Activated CD8-positive, alpha-beta memory T cell treated with anti-CD3 and anti-CD28 coated beads for 4 hours (primary cell): Measurements from ENCODE around the gene TMEM61.
"Not testable (repeated sequence)": the region's sequence is repeated elsewhere in the genome, so short reads cannot be mapped to it uniquely, and the experiment has no call there.

Experiments used
- DNase-seq, 2 donors: peaks; one replicate each; pipeline ENCODE4 v3.0.0-alpha.2; 2020; ENCODE audit warnings: low read depth in 2 of 2

TMEM61 gene

GRCh38 chr1:54980528-54981241 is at the start of gene TMEM61:
Gene TMEM61, plus strand, starts transcription at chr1:54980628. Its CDS starts 438 bp downstream, at chr1:54981066.
- DNase-seq: no peak

GRCh38 chr1:54931275-54931840 is 49.1 kb upstream of the TMEM61 start:
- no peak for DNase-seq

- DNase-seq: not testable (repeated sequence)
Measured at GRCh38 chr1:54934081-54934480, 46.3 kb upstream of the TMEM61 start.

GRCh38 chr1:54934869-54935268 is 45.6 kb upstream of the TMEM61 start:
- DNase-seq: no peak

DNA sequence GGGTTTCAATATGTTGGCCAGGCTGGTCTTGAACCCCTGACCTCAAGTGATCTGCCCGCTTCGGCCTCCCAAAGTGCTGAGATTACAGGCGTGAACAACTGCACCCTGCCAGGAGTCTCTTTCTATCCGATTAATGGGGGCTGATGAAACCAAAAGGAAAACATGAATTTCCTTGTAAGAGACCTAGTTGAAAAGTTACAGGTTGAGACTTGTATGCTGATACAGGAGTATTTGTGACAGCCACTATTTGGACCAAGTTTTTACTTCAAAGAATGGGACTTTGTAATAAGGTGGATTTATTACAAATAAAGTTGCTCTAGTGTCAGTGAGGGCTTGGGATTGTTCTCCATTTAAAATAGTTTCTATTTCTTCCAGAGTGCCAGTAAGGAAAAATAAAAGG is 43.6 kb upstream of the TMEM61 start:
- DNase-seq: no peak

DNA sequence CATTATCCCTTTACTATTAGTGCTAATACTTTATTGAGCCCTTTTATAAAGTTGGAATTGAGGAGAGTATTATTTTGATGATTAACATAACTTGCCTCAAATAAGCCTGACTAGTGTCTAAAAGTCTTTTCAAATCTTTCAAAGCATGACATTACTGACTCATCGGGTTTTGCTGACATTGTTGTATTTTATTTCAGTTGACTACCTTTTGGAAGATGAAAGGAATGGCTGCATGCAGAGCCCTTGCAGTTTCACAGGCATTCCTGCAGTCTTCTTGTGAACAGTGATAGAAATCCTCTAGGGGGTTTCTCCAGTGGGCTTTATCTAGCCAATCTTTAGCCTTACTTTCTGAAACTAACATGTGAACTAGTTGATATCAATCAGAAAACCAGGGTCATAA is 43.0 kb upstream of the TMEM61 start:
- no peak for DNase-seq

DNA sequence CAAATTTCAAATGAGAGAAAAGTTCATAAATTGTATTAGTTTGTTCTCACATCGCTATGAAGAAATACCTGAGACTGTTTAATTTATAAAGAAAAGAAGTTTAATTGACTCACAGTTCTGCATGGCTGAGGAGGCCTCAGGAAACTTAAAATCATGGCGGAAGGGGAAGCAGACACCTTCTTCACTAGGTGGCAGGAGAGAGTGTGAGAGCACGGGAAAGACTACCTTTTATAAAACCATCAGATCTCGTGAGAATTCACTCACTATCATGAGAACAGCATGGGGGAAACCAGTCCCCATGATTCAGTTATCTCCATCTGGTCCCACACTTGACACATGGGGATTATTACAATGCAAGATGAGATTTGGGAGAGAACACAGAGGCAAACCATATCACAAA is 41.5 kb upstream of the TMEM61 start:
- DNase-seq: not testable (repeated sequence)

DNA sequence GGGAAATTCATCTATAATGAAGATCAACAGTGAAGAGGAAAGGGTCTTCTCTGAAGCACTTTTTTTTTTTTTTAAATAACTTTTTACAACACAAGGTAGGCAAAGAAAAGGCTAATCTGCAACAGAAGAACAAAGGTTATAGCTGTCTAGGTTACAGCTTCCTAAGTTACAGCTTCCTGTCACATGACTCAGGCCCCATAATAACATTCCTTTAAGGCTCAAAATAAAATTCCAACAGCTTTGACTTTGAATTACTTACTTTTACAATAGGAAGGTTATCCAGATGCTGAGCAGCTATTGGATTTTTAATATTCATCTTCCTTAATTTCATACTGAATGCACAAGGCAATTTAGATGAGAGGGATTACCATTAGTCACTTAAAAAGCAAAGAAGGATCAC is 40.4 kb upstream of the TMEM61 start:
- no peak for DNase-seq

GRCh38 chr1:54942976-54943375 is 37.5 kb upstream of the TMEM61 start:
- no peak for DNase-seq

DNA sequence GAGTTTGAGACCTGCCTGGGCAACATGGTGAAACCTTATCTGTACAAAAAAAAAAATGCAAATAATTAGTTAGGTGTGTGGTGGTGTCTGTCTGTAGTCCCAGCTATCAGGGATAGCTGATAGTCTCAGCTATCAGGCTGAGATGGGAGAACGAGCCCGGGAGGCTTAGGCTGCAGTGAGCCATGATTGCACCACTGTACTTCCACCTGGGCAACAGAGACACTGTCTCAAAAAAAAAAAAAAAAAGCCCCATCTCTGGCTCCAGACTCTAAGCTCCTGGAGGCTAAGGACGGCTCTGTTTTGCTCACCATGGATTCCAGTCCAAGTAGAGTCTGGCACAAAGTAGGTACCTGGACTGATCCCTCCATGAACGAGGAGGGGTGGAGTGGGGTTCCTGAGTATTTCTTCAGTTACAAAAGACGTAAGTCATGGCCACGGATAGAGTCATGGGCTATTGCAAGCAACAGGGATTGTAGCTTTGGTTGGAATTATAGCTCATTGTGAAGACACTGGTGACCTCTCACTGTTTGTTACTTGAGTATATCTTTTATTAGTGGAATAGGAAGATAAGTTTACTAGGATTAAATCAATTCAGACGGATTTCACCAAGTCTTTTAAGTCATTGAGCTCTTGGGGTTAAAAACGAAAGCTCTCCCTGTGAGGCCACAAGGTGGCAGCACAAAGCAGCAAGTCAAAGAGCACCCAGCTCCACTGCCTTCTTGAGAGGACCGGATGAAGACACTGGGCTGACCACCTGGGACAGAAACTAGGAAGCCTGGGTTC is 35.6 kb upstream of the TMEM61 start:
- DNase-seq: peak in 1 of 2 donors; percentile 34

DNA sequence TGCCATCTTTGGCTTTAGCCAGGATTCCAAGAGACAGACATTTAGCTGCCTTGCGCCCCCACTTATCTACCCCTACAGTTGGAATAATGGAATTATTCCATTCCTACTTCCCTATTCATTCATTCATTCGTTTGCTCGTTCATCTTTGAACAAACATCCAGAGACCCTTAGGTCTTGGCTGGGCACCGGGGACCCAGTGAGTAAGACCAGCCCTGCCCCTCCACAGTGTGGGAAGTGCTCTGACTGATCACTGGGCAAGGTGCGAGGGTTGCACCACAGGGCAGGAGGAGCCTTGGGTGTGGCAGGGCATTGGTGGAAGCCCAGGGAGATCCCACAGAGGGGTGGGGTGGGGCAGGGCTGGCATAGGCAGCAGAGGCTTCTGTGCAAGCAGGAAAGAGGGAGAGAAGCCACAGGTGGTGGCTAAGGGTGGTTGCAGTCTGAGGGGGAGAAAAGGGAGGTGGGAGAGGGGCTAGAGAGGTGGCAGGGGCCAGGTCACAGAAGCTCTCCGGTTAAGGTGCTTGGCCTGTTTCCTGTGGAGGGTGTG is 35.0 kb upstream of the TMEM61 start:
- no peak for DNase-seq

- no peak for DNase-seq
Measured at GRCh38 chr1:54947540-54947939, 32.9 kb upstream of the TMEM61 start.

DNA sequence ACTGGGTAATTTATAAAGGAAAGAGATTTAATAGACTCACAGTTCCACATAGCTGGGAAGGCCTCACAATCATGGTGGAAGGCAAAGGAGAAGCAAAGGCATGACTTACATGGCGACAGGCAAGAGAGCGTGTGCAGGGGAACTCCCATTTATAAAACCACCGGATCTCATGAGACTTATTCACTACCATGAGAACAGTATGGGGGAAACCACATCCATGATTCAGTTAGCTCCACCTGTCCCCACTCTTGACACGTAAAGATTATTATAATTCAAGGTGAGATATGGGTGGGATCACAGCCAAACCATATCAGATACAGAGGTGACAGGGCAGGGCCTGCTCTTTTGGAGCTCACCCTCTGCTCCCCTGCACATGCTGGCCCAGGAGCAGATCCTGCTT is 31.4 kb upstream of the TMEM61 start:
- no peak for DNase-seq

GRCh38 chr1:54950006-54950368 is 30.4 kb upstream of the TMEM61 start:
- no peak for DNase-seq

GRCh38 chr1:54950369-54951163 is 29.9 kb upstream of the TMEM61 start:
- DNase-seq: peak in 1 of 2 donors; percentile 5

GRCh38 chr1:54951810-54952226 is 28.6 kb upstream of the TMEM61 start:
- DNase-seq: no peak

DNA sequence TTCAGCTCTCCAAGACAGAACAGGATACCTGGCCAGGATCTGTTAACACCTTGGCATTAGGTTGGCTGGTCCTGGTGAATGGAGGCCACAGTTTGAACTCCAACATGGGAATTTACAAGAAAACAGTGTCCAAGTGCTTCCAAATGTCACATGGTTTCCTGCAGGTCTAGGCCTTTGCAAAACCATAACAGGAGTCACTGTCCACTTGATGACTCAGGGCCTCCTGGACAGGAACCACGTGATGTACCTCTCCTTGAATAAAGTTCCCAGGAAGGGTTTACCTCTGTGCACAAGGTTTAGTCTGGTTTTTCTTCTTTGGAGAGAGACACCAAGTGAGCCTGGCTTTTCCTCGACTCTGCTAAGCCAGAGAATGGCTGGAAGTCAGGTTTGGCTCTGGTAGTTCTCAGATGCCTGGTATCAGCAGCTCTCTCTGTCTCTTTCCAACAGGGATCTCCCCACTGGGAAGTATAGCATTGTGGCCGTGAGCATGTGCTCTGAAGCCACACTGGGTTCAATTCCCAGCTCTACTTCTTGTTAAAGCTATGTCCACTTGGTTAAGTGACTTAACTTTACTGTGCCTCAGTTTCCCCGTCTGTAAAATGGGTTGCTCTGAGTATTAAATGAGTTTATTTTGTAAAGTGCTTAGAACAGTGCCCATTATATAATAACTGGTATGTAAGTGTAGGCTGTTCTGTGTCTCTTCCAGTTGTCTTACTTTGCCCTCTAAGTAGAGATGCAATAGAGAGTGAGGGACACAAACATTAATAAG is 27.3 kb upstream of the TMEM61 start:
- no peak for DNase-seq

DNA sequence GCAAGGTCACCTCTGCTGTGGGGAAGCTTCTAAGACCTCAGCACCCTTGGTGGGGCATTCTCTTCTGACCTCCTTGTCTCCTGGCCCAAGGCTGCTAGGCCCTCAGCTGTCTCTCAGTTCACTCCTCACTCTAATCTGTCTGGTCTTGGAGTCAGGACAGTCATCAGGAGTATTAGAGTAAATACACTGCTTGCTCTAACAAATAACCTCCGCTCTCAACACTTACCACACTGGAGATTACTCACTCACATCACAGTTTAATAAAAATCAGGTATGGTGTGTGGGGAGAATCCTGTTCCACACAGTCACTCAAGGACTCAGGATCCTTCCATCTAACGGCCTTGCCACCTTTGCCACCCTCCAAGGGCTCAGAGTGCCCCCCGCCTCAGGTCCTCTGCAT is 26.6 kb upstream of the TMEM61 start:
- no peak for DNase-seq

DNA sequence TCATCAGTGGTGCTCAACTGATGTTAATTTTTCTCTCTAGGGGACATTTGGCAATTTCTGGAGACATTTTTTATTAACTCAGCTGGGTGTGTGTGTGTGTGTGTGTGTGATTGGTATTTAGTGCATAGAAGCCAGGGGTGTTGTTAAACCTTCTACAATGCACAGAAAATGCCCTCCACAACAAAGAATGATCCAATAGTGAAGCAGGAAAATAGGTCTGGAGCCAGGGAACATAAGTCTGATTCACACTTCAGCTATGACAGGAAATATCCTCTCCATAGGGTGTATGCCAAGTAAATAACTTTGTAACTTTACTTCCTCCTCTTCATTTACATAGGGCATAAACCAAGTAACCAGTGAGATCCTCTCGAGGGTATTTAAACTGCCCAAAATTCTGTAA is 25.1 kb upstream of the TMEM61 start:
- no peak for DNase-seq

- DNase-seq: no peak
Measured at GRCh38 chr1:54956726-54957125, 23.7 kb upstream of the TMEM61 start.

GRCh38 chr1:54959241-54959640 is 21.2 kb upstream of the TMEM61 start:
- no peak for DNase-seq
